SIG-M5 treated with dmso at 0.1 percent for 504 hours (cell line): ENCODE measurements around the gene MGLL.

Source experiments
- DNase-seq: peaks from one replicate; lab custom pipeline; 2025; ENCODE audit not compliant: unreplicated experiment; lab: John Stamatoyannopoulos, UW

Gene MGLL

DNA sequence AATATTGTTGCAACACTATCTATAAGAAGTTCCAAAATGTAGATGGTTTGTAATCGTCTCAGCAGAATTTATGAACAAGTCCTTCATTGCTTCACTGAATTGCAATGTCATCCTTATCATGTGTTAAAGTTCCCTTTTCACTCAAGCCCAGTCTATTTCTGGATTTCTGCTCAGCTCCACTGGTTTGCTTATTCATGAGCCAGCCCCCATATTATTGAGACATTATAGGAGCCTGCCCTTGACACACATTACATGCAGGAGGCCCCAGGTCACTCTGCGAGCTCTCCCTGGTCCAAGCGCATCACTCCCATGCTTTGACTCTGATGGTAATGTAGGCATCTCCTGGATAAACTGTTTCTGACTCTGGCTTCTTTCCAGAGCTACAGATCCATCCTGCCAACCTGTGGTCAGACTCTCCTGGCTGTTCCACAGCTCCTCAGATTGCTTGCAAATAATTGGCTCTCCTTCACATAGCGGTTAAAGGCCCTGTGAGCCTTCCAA lies 92.7 kb downstream of the MGLL start:
- DNase-seq: peak; percentile 98

DNA sequence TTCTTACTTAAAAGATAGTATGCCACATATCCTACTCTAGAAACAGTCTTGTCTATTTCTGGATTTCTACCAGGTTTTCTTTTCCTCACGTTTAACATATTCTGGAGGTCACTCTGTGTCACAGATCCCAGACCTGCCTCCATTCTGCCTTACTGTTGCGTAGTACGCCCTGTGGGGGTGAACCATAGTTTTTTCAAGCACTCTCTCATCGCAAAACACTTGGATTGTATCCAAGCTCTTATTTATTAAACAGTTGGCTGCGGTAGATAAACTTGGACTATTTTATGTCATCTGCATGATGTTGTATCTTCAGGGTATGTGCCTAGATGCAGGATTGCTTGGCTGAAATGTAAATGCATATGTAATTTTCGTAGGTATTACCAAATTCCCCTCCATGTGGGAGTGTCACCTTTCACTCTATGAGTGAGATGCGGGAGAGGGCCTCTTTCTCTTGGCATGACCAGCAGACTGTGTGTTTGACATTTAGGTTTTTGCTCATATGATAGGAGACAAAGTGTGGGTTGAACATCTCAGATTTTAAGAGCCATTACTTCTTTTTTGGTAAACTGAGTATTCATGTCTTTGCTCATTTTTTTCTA lies 93.8 kb downstream of the MGLL start:
- DNase-seq: no peak

DNA sequence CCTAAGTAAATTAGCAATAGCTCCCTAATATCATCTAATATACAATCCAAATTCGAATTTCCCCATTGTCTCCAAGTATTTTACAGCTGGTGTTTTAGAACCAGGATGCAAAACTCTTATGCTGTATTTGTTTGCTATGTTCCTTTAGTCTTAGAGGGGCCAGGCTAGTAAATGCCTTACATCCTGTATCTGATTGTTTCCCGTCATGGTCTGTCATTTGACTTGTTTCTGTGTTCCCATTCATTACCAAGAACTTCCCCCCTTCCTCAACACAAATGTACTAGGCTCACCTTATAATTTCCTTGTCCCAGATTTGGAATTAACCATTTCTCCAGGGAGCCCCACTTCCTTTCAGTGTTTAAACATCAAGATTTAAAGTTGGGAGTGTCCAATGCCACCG lies 95.4 kb downstream of the MGLL start:
- DNase-seq: no peak

DNA sequence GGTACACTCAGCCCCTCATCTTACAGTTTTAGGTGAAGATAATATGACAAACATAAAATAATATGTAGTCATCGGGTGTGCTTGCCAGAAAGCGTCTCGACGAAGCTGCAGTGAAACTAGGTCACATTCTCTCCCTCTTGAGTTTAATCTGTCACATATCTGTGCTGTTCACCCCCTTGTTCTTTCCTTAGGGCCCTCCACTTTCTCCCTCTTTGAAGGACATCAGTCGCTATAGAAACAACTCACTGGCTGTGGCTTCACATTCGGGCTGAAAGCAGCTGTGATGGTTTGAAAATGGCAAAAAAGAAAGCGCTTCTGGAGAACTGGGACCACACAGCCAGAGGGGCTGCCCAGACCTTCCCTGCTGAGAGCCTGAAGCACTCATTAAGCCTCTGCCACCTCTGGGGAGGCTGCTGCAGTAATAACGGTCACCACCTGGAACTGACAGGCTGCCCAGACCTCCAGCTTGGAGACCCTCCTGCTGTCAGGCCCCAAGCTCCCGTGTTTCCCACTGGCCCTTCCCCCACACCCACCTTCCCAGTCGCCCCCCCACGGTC lies 99.2 kb downstream of the MGLL start:
- no peak for DNase-seq

DNA sequence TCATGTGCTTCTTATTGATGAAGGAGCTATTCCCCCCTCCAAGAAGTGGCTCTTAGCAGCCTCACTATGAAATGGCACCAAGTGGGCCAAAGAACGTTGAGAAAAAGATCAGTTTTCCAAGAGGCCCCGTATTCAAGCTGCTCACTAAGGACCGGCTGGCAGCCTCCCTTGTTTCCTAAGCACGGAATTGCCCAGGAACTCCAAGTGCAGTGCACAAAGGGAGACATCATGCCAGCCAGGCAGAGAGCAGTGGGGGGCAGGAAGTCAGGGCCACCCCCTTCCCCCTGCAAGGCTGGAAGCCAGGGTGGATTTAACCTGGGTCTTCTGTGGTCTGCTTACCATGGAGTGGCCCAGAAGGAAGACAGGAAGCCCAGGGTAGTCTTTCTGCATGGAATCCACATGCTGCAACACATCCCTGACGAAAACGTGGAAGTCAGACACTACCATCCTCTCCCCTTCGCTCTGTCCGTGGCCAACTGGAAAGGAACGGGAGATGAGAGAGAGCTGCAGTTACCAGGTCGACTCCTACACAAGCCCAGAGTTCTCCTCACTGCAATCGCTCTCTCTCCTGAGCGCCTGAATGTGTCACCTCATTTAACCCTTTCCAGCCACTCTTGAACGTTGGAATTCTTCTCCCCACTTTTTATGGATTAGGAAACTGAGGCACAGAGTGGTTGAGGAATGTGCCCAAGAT lies 100.1 kb downstream of the MGLL start:
- DNase-seq: no peak

DNA sequence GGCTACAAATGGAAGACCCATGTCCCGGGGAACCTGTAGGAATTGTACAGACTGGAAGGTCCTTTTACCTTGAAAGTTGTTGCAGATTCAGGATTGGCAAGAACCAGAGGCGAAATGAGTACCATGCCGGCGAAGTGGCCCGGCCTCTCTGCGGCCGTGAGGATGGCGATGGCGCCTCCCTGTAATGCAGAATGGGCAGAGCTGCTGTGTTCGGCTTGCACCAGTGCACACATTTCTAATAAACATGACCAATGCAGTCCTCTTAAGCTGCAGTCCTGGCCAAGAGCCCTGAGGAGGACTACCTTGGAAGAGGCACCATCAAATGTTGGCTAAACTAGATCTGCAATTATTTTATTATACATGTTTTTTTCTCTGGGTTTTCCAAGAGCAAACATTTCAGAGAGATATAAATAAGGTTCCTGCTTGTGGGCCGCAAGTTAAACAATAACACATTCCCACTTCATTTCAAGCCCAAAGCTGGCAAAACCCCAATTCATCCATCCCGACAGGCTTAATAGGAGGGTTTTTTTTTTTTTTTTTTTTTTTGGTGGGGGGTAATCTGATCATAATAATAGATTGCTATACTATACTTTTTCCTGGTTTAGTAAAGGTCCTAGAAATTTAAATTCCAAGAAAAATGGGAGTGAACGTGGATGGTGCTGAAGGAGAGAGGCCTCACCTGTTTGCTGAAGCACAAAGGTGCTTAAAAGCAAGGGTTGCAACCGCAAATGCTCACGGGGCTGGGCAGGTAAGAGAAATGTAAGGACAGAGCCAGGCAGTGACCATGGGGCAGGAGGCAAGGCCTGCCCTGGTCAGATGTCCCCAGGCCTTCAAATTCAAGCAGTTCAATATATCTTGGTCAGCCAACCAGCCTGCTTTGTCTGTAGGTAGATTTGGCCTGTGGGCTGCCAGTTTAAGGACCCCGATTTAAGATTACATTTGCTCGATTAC lies 101.1 kb downstream of the MGLL start:
- DNase-seq: no peak

DNA sequence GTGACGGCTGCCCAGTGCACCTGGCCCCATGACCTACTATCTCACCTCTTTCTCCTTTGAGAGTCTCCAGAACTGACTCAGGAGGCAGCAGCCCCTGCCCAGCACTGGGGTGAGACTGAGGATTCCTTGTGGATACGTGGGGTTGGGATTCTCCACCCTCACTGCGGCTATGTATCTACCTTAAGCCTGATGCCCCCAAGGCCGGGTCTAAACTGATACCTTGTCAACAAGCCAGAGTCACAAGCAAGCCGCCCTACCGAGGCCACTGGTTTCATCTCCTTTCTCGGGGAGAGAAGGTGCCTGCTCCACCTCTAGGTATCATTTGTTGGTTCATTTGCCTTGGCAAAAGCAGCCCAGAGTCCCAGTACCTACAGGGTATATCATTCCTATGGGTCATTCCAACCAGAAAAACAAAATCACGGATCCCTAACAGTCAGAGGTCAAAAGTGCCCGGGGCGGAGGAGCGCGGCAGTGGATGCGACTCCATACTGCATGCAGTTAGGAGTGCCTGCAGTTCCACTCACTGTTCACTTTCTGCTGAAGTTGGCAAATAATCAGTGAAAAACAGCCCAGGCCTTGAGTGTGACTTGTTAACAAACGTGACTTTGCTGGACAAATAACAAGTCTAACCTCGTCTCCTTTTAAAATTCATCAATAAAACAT lies 102.0 kb downstream of the MGLL start:
- no peak for DNase-seq

DNA sequence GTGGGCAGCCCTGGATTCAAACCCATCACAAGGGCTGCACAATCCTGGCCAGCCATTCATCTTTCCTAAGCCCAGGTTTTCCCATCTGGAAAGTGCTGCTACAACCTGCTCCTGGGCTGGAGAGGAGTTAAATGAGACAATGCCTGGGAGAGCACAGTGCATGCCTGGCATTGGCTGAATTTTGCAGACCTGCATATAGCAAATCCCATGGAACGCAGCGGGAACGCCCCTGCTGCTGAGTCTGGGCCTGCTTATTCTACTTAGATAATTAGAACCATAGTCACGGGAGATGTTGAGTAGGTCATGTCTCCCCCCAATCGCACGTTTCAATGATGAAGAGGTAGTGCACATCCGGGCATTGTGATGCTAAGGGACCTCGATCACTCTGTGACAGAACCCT lies 102.9 kb downstream of the MGLL start:
- DNase-seq: no peak

DNA sequence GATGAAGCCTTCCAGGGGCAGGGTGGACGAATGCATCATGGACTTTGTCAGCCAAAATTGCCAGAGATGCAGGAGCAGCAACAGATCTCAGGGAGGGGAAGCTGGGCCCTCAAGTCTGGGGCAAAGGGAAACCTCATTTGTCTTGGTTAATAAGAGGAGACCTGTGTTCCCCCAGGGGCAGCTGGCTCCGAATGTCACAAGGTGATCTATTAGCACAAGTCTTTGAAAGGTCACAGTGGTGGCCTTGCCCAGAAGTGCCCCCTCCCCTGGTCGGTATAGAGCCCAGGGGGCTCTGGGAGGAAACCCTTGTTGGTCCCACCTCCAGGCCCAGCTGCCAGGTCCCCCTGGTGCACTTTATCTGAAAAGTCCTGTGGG lies 103.4 kb downstream of the MGLL start:
- DNase-seq: no peak

DNA sequence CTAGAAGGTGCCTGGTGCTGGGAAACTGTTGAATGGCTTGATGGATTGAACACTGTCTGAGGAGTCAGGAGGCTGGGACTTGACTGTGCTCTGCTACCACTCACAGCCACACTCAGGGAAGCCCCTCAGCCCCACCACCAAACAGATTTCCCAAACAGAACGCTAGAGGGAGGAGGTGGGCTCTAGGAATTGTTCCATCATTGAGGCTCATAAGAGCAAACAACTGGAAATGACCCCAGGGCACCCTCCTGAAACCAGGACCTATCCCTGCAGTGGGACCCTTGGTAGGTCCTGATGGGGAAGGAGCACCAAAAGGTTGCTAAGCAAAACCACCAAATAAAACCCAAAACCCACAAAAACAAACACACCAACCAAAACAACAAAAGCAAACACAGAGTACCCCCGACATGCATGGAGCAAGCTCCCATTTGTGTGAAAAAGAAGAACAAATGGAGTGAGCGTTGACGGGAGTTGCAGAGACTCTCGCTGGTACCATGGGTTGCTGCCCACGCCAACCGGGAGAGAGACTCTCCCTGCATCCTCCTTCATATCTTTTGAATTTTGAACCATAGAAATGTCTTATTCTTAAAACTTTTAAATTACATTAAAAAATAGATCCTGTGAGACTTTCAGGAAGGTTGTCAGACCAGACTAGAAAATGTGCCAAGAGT lies 103.9 kb downstream of the MGLL start:
- DNase-seq: no peak

DNA sequence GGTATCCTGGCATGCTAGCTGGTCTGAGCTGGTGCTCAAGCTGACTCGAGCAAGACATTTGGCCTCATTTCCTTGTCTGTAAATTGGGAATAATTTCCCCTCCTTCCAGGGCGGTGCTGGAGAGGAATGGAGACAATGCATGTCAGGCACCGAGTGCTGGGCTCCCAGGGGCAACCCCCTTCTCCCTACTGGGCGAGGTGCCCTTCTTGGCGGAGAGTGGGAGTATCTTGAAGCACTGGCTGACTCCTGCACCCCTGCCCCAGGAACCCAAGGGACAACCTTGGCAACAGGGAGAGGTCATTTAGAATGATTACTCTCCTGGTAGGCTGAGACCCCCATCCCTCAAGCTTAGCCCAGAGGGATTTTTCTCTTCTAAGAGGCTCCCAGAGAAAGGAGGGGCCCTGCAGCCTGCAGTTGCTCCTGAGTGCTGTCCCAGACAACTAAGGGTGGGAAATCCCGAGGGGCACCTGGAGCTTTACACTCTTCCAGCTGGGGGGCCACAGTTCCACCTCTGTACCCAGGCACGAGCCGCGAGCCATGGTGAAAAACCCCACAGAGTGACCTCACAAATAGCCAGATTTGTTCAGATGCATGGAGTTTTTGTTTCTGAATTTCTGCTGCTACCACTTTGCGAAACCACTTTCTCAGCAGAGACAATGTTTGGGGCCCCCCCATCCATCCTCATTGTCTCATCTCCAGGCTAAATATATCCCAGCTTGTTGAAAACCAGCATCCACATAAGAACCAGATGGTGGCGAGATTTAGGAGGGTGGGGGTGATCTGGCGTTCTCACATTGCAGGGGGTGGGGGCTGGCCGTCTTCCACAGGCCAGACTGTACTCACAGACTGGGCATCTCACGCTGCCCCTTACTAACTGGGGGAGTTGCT lies 104.7 kb downstream of the MGLL start:
- DNase-seq: no peak

DNA sequence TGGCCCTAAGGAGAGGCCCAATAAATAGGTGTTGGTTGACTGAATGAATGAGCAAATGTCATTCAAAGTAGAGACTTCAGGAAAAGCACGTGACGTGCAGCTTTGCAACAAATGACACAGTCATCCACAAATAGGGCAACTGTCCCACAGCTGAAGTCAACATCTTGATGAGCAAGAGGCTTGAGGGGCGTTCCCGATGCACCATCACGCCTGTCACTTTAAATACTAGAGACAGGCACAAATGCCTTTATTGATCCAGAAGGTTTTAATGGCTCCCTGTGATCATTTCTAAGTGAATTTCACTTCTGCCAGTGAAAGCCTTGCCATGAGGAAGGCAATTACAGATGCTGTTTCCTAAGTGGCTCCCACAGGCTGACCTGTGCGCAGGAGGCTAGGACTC lies 105.9 kb downstream of the MGLL start:
- DNase-seq: no peak

DNA sequence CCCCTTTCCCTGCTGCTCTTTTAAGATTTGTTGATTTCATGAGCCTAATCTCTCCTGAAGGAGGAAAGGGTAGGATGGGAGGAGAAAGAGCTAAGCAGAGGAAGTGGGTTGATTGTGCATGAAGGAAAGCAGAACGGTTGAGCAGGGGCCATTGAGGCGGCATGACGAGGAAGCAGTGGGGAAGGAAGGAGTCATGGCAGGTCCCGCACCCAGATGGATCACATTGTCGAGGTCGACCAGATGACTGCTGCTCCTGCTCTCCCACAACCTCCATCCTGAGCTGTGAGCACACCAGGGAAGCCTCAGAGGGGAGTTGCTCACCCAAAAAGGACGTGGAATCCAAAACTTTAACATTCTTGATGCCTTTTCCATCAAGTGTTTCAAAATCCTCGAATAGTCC lies 106.8 kb downstream of the MGLL start:
- DNase-seq: no peak

DNA sequence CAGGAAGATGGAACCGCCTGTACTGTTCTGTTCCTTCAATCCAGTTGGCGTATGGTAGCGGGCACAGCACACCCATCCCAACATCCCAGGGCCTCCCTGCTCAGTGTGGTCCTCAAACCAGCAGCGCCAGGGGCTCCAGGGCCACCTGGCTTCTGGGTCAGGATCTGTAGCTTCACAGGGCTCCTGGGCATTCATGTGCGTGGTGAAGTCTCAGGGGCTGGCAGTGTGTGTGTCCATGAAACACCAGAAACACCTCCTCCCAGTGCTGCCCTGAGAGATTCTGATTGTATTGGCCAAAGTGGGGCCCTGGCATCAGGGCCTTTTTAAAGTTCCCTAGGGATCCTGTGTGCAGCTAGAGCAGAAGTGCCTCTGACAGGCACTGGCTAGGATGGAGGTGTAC lies 107.4 kb downstream of the MGLL start:
- no peak for DNase-seq

DNA sequence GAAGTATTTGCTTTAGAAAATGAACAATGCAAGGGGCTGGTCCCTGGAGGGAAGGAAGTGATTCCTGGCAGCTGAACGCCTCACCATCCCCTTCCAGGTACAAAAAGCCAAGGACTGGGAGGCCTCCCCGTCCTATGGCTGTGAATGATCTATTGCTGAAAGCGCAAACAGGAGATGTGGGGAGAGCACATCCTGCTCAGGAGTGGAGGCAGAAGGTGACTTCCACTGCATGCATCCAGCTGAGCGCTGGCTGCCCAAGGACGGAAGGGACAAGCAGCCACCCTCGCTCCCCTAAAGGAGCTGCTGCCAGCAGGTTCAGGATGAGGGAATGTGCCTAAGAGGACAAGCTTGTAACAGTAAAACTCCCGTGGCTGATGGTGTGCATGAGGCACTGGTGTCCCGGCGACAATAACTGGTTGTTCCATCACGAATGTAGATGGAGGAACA lies 108.2 kb downstream of the MGLL start:
- DNase-seq: no peak

DNA sequence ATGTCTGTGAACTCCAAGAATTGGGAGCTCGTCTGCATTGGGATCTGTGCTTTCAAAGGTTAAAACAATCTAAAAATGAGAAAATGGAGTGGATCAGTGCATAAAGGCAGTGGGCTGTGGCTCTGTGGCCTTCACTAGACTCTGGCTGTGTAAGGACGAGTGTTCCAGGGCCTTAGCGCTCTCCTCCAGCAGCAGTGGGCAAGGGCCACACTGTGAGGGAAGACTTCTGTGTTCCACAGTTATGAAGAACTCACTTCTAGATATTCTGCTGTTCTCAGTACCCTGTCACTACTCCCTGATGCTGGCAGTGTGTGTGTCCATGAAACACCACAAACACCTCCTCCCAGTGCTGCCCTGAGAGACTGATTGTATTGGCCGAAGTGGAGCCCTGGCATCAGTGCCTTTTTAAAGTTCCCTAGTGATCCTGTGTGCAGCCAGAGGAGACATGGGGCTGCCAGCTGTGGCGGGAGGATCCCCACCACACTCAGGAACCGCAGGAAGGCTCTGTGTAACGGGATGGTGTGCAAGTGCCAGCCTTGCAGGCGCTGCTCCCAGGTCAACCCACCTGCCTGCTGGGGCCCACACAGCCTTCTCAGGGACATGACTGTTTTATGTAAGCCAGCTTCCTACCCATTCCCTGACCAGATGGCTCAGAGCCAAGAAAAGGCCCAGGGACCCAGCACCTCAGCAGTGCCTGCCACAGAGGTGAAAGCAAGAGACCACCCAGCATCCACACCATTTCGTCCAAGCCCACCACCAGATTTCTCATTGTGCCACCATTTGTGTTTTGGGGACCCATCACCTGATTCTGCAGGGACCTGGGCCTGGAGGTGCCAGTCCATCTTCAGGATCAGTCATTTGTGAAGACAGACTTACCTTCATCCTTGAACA lies 109.2 kb downstream of the MGLL start:
- no peak for DNase-seq

DNA sequence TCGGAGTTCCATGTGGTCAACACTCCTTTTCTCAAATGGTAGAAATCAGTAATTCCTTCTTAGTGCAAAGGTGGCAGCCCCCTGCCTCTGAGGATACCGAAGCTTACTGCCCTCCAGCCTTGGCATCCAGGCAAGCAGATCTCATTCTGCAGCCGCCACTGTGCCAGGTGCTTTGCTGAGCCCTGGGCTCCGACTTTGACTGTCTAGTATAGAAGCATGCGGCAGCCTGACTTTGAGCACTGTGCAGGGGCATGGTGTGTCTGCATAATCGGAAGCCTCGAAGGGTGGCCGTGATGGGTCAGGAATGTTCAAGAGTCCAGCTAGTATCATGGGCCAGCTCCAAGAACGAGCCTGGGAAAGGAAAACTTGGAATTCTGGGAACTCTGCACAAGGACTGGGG lies 109.9 kb downstream of the MGLL start:
- DNase-seq: no peak

DNA sequence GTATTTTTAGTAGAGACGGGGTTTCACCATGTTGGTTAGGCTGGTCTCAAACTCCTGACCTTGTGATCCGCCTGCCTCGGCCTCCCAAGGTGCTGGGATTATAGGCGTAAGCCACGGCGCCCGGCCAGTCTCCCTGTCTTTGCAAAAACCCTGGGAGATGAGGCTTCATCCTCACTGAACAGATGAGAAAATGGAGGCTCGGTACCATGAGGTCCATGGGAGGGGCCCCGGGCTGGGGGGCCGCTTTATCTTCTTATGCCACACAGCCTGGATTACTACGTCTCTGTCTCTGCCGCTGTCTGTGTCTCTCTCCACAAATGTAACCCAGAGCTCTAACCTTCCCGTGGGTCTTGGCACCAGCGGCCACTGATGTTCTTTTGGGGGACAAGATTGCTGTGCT lies 110.4 kb downstream of the MGLL start:
- no peak for DNase-seq
